VCaP (cell line): ENCODE measurements around the gene SETD7.
A peak's percentile ranks its signal among the peaks of the same experiment; 100 is the strongest.

Source experiments
- H3K27ac ChIP-seq: fragments of 450-650 bp; 2 replicates; pipeline ENCODE4 v1.5.1; 2017
- CTCF ChIP-seq: fragments of 450-650 bp; conservative IDR thresholded peaks from 2 replicates; pipeline ENCODE4 v1.5.1; 2017; ENCODE audit warnings: mild to moderate bottlenecking, moderate library complexity

Gene SETD7

GRCh38 chr4:139460565-139460964 is 95.5 kb downstream of the SETD7 start:
- no peak for TF ChIP-seq CTCF

GRCh38 chr4:139458999-139459398 is 97.0 kb downstream of the SETD7 start:
- no peak overlapping the region for H3K27ac ChIP-seq
- TF ChIP-seq CTCF: no peak

More at GRCh38 chr4:139460565-139460964, 95.5 kb downstream of the SETD7 start:
- no peak overlapping the region for H3K27ac ChIP-seq

- TF ChIP-seq CTCF: no peak
- no peak overlapping the region for H3K27ac ChIP-seq
Observed at GRCh38 chr4:139458543-139458942, 97.5 kb downstream of the SETD7 start.

- no peak overlapping the region for H3K27ac ChIP-seq
- TF ChIP-seq CTCF: no peak
Observed at GRCh38 chr4:139457318-139457717, 98.7 kb downstream of the SETD7 start.

GRCh38 chr4:139455126-139455538 is 100.9 kb downstream of the SETD7 start:
- no peak for TF ChIP-seq CTCF
- H3K27ac ChIP-seq: peak overlapping the region; percentile 91

GRCh38 chr4:139454111-139455045 is 101.6 kb downstream of the SETD7 start, which contains the start of gene RAB33B:
Gene RAB33B (plus strand): TSS chr4:139454121. CDS start chr4:139454196, 75 bp downstream.
- H3K27ac ChIP-seq: peak within 1 kb of the TSS; percentile 91
- no peak for TF ChIP-seq CTCF

- peak overlapping the region; percentile 91 for H3K27ac ChIP-seq
- peak; percentile 35 for TF ChIP-seq CTCF
Observed at GRCh38 chr4:139453371-139454110, 102.5 kb downstream of the SETD7 start.
